Glomerular visceral epithelial cell (primary cell): Measurements from ENCODE around the gene NPAS2.

Source experiments
- DNase-seq: peaks from one replicate; pipeline ENCODE4 v3.0.0-alpha.2; 2016; ENCODE audit errors: extremely low spot score

NPAS2 gene

DNA sequence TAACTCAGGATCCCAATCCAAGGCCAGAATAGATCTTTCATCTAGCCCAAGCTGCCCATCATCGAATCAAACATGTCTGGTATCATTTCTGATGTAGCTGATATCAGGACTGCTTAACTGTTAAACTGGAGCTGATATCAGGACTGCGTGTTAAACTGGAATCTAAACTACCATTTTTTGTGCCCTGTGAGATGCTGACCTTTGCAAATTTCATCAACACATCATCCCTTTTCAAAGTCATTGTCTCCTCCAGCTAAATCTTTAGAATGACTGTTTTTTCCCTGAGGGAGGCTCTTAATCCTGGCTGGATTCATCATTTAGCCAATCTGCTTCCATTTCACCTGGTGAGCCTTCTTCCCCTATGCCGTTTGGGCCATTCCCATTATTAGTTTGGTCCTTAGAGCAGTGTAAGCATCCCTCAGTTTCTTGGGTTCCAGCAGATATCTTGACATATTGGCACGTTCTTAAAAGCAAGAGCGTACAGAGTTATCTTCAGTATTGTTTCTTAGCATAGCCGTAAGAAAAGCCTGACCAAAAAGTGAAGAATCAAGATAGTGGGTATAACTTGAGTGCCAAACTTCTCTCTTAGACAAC is 194.4 kb downstream of the NPAS2 start:
- no peak for DNase-seq

GRCh38 chr2:101017371-101017770 is 197.4 kb downstream of the NPAS2 start:
- DNase-seq: no peak

DNA sequence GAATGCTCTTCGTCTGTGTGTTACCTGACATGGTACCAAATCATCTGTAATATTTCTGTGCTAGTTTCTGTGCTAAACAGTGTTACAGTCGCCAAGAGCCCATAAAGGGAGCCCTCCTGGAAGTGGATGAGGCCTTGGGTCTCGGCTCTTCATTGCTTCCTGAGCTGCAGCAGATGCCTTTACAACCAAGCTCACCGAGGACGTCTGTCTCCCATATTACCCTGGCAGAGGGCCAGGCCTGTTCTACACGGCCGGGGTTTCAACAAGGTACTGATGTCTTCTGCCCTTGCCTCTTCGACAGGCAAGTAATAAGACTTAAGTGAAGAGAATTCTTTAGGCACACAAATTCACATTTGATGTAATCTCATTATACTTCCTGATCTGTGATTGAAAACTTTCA is 199.0 kb downstream of the NPAS2 start:
- DNase-seq: no peak

DNA sequence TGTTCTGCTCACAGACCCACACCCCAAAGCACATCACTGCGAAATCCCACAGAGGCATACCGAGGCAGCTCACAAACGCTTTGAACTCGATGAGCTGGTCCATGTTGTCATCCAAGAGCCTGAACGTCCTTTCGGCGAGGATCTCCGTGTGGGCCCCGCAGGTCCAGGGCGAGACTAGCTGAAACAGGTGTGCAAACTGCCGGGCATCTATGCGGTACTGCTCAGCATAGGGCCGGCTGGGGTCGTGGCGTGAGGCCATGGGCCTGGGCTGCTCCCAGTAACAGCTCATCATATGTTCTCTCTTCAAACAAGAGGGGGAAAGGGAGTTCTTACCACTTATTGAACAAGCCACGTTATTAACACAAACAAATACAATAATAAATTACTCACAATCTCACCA is 202.3 kb downstream of the NPAS2 start:
- no peak for DNase-seq

- no peak for DNase-seq
These were observed 203.6 kb downstream of the NPAS2 start for GRCh38 chr2:101023327-101024107.

GRCh38 chr2:101025561-101025960 is 205.6 kb downstream of the NPAS2 start:
- DNase-seq: no peak

DNA sequence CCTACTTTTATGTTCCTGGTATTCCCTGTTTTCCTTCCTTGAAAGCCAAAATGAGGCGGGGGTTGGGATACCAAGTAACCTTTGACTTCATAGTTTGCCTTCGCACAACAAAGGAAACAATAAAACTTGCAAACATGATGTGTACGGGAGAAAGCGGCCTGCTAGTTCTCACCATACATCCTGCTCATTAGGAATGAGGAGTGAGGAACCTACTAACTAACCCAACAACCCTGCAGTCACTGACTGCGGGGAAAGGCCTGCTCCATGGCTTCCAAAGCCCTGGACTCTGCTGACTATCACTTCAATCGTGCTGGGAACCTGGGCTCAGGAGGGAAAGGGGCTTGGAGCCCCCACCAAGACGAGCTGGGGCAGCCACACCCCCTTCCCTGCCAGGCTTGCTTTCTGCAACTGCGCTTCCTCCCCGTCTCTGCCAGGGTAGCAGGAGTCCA is 206.3 kb downstream of the NPAS2 start:
- DNase-seq: no peak

- no peak for DNase-seq
These were observed 207.1 kb downstream of the NPAS2 start for GRCh38 chr2:101026923-101027469.

DNA sequence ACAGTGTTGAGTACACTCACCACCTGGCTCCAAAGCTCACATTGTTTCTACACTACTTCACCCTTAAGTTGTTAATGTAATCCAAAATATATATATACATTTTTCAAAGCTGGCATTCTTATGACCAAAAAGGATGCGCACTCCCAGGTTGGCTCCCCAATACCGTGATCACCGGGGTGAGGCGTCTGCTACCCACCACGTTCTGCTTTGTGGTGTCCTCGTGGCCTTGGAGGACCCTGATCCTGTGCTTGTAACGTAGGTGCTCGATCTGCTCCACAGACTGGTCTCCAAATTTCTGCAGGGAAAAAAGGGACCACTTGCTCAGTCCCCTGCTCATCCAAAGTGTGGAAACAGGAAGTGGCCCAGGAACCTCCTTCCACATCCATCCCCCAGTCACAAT is 207.9 kb downstream of the NPAS2 start:
- DNase-seq: no peak

DNA sequence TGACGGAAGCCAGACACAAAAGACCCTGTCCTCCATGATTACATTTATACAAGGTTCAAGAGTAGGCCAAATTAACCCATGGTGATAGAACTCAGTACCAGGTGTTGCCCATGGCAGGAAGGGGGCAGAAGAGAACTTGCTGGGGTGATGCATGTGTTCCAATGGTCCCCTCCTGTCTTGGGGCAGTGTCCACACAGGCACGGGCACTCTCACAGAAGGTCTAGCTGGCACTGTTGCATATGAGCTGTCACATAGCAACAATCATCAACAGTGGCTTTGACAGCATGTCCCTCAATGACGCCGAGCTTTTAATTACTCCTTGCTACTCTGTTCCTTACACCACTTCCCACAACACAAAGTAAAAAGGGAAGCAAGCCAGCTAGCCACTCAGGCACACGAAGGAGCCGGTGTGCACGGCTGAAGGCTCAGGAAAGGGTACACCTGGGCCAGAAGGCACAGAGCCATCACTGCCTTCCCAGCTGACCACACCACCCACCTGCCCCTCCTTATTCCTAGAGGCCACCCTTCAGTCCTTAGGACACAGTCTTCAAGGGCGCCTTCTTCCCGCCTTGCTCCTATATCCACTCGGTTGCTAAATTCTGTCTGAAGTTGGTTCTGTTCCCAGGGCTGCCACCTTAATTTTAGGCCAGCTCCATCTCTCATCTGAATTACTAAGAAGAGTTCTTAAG is 211.1 kb downstream of the NPAS2 start:
- no peak for DNase-seq

DNA sequence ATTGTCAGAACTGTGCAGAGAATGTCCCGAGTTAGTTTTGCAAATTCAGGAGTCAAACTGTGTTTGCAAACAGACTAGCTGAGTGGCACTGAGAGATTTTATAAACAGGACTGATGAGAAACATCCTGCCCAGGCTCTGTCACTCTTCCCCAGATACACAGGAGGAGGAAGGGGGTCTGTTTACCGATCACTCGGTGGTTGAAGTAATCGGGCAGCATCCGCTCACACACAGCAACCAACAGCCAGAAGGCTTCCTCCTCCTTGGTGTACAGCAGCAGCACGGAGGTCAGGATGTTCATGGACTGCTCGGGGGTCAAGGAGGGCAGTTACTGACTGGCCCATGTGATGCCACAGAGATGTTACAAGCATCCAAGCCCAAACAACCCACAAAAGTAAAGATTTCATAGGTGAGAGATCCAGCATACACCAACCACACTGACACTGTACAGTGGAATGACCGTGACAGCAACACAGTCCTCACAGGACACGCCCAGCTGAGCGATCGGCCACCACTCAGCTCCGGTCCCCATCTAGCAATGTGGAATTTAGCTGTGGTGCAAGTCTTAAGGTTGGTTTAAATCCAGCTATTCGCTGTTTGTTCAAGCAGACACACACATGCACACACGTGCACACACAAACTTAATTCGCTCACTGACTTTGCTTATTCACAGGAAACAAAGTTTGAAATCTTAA is 212.3 kb downstream of the NPAS2 start:
- DNase-seq: no peak

GRCh38 chr2:101036562-101036961 is 216.6 kb downstream of the NPAS2 start:
- DNase-seq: peak; percentile 23

- DNase-seq: no peak
These were observed 217.3 kb downstream of the NPAS2 start for GRCh38 chr2:101037161-101037755.

GRCh38 chr2:101038455-101039255 is 218.7 kb downstream of the NPAS2 start:
- DNase-seq: no peak

DNA sequence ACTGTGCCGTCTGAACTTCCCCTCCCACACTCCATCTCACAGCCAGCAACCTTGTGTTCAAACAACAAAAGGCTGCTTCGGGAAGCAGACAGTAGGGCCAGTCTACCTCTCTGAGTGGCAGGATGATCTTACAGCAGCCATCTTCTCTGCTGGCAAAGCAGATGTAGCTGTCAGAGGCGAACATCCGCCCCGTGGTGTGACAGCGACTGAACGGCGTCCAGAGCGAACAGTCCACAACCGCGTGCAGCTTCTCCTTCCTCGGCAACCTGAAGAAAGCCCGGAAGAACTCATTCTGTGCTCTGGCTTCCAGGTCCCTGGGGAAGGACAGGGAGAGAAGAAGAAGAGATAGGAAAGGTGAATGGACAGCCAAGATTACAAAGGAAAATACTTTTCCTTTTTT is 220.1 kb downstream of the NPAS2 start:
- no peak for DNase-seq

DNA sequence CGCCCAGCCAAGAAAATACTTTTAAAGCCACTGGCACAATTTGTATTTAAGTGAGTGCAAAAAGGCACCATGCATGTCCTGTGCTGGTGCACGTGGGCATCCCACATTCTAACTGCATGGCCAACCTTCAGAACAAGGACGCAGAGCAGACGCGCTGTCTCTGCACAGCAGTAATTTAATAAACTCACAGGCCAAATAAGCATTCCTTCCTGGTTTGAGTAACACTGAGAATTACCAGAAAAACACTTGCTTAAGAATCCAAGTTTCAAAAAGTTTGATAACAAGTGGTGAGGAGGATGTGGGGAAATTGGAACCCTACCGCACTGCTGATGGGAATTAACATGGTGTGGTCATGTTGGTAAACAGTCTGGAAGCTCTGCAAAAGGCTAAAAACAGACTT is 220.8 kb downstream of the NPAS2 start:
- no peak for DNase-seq

DNA sequence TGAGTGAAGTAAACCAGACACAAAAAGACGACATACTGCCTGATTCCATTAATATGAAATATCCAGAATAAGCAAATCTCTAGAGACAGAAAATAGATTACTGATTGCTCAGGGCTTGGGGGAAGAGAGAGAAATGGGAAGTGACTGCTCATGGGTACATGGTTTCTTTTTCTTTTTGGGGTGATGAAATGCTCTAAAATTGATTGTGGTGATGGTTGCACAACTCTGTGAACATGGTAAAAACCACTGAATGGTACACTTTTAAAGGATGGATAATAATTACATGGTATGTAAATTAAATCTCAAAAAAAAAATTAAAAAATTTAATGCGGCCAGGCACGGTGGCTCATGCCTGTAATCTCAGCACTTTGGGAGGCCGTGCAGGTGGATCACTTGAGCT is 221.5 kb downstream of the NPAS2 start:
- DNase-seq: no peak

- no peak for DNase-seq
These were observed 225.4 kb downstream of the NPAS2 start for GRCh38 chr2:101045330-101045729.
